GM23338 (cell line): ENCODE data around the gene ZYX. TPM values are rescaled to one million over a fixed set of nuclear protein-coding genes. Genes with fewer than 3 reads are reported as not detected.

Experiments
- ATAC-seq: fragments of 200-7000 bp; cut with Tn5 transposase; 3 replicates; pipeline ENCODE4 v1.9.1; 2020
- DNase-seq: peaks from one replicate; pipeline ENCODE4 v3.0.0-alpha.2; 2015; ENCODE audit warnings: low spot score
- H2AFZ ChIP-seq: fragments of 200-600 bp; sonication (generic); 2 replicates; pipeline ENCODE4 v1.8.0; 2016; ENCODE audit warnings: antibody characterized with exemption, mild to moderate bottlenecking, moderate library complexity
- H3F3A ChIP-seq: fragments of 200-600 bp; sonication (generic); replicated peaks from 2 replicates; pipeline ENCODE4 v1.8.0; 2017; ENCODE audit warnings: antibody characterized with exemption, mixed run types, low read depth
- H3K27ac ChIP-seq: fragments of 200-600 bp; sonication (generic); 2 replicates; pipeline ENCODE4 v1.6.1; 2016; ENCODE audit warnings: low read depth
- H3K27me3 ChIP-seq: fragments of 200-600 bp; sonication (generic); 2 replicates; pipeline ENCODE4 v1.8.0; 2016; ENCODE audit warnings: mild to moderate bottlenecking, mixed run types, moderate library complexity; ENCODE audit not compliant: insufficient read depth
- H3K36me3 ChIP-seq: fragments of 200-600 bp; sonication (generic); 2 replicates; pipeline ENCODE4 v1.8.0; 2016; ENCODE audit warnings: mild to moderate bottlenecking; ENCODE audit not compliant: insufficient read depth
- H3K4me1 ChIP-seq: fragments of 200-600 bp; sonication (generic); 2 replicates; pipeline ENCODE4 v1.8.0; 2016; ENCODE audit warnings: mild to moderate bottlenecking, moderate library complexity; ENCODE audit not compliant: insufficient read depth
- H3K4me2 ChIP-seq: fragments of 200-600 bp; sonication (generic); 2 replicates; pipeline ENCODE4 v1.7.1; 2017; ENCODE audit warnings: mixed run types
- H3K4me3 ChIP-seq: fragments of 200-600 bp; sonication (generic); 2 replicates; pipeline ENCODE4 v1.6.1; 2016; ENCODE audit warnings: mixed run types
- H3K79me2 ChIP-seq: fragments of 200-600 bp; sonication (generic); replicated peaks from 2 replicates; pipeline ENCODE4 v1.8.0; 2017; ENCODE audit warnings: mild to moderate bottlenecking; ENCODE audit not compliant: insufficient read depth
- H3K9me2 ChIP-seq: fragments of 200-600 bp; sonication (generic); 2 replicates; pipeline ENCODE4 v1.8.0; 2017; ENCODE audit not compliant: insufficient read depth
- H4K20me1 ChIP-seq: fragments of 200-600 bp; sonication (generic); replicated peaks from 2 replicates; pipeline ENCODE4 v1.8.0; 2017; ENCODE audit warnings: mild to moderate bottlenecking; ENCODE audit not compliant: insufficient read depth
- H3K27ac Mint-ChIP-seq: 2 replicates; pipeline ENCODE4 v1.8.0; 2020; ENCODE audit warnings: inconsistent platforms, mild to moderate bottlenecking, moderate library complexity, mixed read lengths
- H3K27me3 Mint-ChIP-seq: 3 replicates; pipeline ENCODE4 v1.8.0; 2022; ENCODE audit warnings: low read depth, mild to moderate bottlenecking, moderate library complexity, mixed read lengths, inconsistent platforms; ENCODE audit not compliant: insufficient read depth, poor library complexity
- H3K36me3 Mint-ChIP-seq: 3 replicates; pipeline ENCODE4 v1.8.0; 2021; ENCODE audit warnings: low read depth, mild to moderate bottlenecking, inconsistent platforms, moderate library complexity, mixed read lengths
- H3K4me1 Mint-ChIP-seq: 3 replicates; pipeline ENCODE4 v1.8.0; 2020; ENCODE audit warnings: mild to moderate bottlenecking, inconsistent platforms, mixed read lengths
- H3K4me3 Mint-ChIP-seq: 3 replicates; pipeline ENCODE4 v1.8.0; 2021; ENCODE audit warnings: moderate library complexity, mild to moderate bottlenecking, inconsistent platforms, mixed read lengths
- H3K9me3 Mint-ChIP-seq: 3 replicates; pipeline ENCODE4 v1.8.0; 2020; ENCODE audit warnings: moderate library complexity, mild to moderate bottlenecking, inconsistent platforms, mixed read lengths
- EZH2 ChIP-seq: fragments of 200-600 bp; sonication (generic); IDR thresholded peaks from one replicate; pipeline ENCODE4 v1.8.0; 2017; ENCODE audit warnings: antibody characterized with exemption, mild to moderate bottlenecking, low read depth; ENCODE audit not compliant: unreplicated experiment
- JUNB ChIP-seq: IDR thresholded peaks from one replicate; pipeline ENCODE4 v1.6.1; 2016; ENCODE audit warnings: antibody characterized with exemption; ENCODE audit not compliant: unreplicated experiment
- NANOG ChIP-seq: IDR thresholded peaks from 2 replicates; pipeline ENCODE4 v1.6.1; 2016; ENCODE audit warnings: antibody characterized with exemption, borderline replicate concordance
- POLR2AphosphoS5 ChIP-seq: IDR thresholded peaks from 2 replicates; pipeline ENCODE4 v1.6.1; 2016; ENCODE audit warnings: antibody characterized with exemption, low read depth
- ZNF114 ChIP-seq: fragments of 250-450 bp; sonication (Bioruptor Pico); IDR thresholded peaks from 2 replicates; pipeline ENCODE4 v1.5.0; 2020; ENCODE audit warnings: mild to moderate bottlenecking, moderate library complexity
- polyA plus RNA-seq: library from polyadenylated mRNA; unstranded; fragments of >200 nt; fragmentation: Nextera tagmentation; extraction: Ambion mirVana; gene quantifications from 2 replicates; pipeline ENCODE4 v1.2.1, GENCODE V29; 2016
- total RNA-seq: library from RNA; depleted of rRNA; stranded (reverse); fragments of >200 nt; shearing (Covaris generic); gene quantifications from 2 replicates; pipeline ENCODE4 v1.2.3, GENCODE V29; 2014
- TF ChIP-seq, protein P1 (sequence below), 2 experiments: fragments of 200-600 bp in 1 of 2; sonication (generic) in 1 of 2; conservative IDR thresholded peaks; 2 replicates each; pipeline versions ENCODE4 v1.5.1 to v1.6.1; 2016 to 2017; ENCODE audit warnings: antibody characterized with exemption in 2 of 2, low read depth in 2 of 2, mild to moderate bottlenecking in 2 of 2, moderate library complexity in 1 of 2
- TF ChIP-seq, protein P2 (sequence below): IDR thresholded peaks from 2 replicates; pipeline ENCODE4 v1.6.1; 2016; ENCODE audit warnings: antibody characterized with exemption

ZYX gene
- total and polyA plus RNA-seq, 2 experiments from 2014 or later: 111 to 141 TPM

DNA sequence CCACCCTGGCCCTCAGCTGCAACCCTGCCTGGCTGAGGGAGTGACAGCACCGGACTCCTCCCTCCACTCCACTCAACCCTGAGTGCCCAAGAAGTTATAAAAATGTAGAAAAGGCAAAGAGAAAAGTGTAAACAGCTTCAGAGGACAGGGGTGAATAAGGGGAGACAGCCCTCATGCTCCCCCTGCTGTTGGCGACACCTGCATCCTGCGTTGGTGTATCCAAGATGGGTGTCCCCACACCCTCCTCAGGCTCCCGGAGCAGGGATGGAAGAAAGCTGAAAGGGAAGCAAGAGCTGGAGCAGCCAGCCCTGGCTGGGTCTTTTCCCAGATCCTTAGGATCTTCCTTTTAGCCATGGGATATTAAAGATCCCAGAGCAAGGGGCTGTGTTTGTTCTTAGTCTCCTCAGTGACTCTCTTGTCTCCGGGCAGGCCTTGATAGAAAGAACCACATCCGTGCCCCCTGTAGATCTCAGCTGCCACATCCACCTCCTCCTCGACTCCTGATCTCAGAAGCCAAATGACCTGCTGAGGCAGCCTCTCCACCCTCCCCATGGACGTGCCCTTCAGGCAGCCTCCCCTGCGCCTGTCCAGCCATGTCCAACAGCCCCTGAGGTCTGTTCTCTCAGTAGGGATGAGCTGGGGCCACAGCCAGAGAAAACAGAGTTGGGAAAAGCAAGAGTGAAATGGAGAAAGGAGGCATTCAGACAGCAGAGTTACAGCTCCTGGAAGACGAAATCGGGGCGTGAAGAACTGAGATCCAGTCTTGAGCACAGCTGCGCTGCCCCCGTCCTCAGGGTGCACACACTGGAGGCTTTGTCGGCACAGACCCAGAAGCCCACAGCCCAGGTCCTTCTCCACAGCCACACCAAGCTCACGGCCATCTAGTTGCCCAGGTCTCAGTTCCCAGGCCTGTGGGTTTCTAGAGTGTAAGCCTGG lies 25.4 kb upstream of the ZYX start:
- Histone ChIP-seq H2AFZ (no peak overlapping the region), H3K27me3 (no peaks in the 10 kb centered on the region), H3K36me3 (peaks cover 11% of the 10 kb centered on the region), H3F3A (no peaks in the 10 kb centered on the region), H3K4me1 (peaks cover 2% of the 10 kb centered on the region; the same call in 1 of the 2 replicates), H3K9me2 (no peaks in the 10 kb centered on the region; the same call in 1 of the 2 replicates), H3K4me2 (no peak overlapping the region), H3K79me2 (no peaks in the 10 kb centered on the region), H3K4me3 (no peak overlapping the region), H4K20me1 (no peaks in the 10 kb centered on the region), H3K27ac (no peak overlapping the region)
- peak; percentile 55 for DNase-seq
- Mint-ChIP-seq H3K27ac (no peak overlapping the region), H3K9me3 (no peaks in the 10 kb centered on the region; the same call in 1 of the 3 replicates), H3K27me3 (peaks cover 12% of the 10 kb centered on the region), H3K36me3 (peaks cover 58% of the 10 kb centered on the region), H3K4me1 (peaks cover 37% of the 10 kb centered on the region), H3K4me3 (no peak overlapping the region)
- no peak for TF ChIP-seq EZH2
- TF ChIP-seq, protein P1, sequence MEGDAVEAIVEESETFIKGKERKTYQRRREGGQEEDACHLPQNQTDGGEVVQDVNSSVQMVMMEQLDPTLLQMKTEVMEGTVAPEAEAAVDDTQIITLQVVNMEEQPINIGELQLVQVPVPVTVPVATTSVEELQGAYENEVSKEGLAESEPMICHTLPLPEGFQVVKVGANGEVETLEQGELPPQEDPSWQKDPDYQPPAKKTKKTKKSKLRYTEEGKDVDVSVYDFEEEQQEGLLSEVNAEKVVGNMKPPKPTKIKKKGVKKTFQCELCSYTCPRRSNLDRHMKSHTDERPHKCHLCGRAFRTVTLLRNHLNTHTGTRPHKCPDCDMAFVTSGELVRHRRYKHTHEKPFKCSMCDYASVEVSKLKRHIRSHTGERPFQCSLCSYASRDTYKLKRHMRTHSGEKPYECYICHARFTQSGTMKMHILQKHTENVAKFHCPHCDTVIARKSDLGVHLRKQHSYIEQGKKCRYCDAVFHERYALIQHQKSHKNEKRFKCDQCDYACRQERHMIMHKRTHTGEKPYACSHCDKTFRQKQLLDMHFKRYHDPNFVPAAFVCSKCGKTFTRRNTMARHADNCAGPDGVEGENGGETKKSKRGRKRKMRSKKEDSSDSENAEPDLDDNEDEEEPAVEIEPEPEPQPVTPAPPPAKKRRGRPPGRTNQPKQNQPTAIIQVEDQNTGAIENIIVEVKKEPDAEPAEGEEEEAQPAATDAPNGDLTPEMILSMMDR (conservative IDR thresholded peaks at IDR 0.05; ENCODE audit: low read depth in 2 of 2): peak; percentile 41 to 60; a peak in 3 of 4 replicates
- TF ChIP-seq NANOG: no peak
- ATAC-seq: peak; percentile 50

DNA sequence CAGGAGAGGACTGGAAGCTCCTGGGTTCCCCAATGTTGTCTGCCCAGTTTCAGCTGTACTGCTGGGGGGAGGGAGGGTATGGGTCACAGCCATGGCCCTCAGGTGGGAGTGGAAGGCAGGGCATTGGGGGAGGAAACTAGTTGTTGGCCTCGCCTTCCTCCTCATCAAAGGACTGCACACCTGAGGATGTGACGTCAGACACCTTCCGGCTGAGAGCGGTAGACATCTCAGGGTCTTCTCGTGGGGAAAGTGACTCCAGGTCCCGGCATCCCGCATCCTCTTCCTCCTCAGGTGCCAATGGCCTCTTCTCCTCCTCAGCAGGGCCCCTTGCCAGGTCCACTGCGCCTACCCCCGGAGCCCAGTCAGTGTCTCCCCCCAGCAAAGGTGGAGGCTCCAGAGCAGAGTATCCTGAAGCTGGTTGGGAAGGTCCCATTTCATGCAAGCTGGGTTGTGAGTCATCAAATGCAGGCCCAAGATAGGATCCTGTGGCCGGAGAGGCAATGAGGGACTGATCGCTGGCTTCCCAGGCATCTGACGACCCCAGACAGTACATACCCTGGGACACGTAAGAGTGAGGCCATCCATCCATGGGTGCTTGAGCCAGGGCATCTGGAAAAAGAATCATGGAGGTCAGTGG lies 24.6 kb upstream of the ZYX start:
- no peak overlapping the region for H3K4me3 ChIP-seq
- TF ChIP-seq POLR2AphosphoS5: no peak
- no peak for TF ChIP-seq JUNB
- TF ChIP-seq, protein P2, sequence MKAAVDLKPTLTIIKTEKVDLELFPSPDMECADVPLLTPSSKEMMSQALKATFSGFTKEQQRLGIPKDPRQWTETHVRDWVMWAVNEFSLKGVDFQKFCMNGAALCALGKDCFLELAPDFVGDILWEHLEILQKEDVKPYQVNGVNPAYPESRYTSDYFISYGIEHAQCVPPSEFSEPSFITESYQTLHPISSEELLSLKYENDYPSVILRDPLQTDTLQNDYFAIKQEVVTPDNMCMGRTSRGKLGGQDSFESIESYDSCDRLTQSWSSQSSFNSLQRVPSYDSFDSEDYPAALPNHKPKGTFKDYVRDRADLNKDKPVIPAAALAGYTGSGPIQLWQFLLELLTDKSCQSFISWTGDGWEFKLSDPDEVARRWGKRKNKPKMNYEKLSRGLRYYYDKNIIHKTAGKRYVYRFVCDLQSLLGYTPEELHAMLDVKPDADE: no peak
- TF ChIP-seq ZNF114 (CRISPR knock-in tag): no peak
- no peak overlapping the region for H3K27ac ChIP-seq
- H3K4me1 Mint-ChIP-seq: peaks cover 35% of the 10 kb centered on the region
- peaks cover 58% of the 10 kb centered on the region for H3K36me3 Mint-ChIP-seq
- H3K27ac Mint-ChIP-seq: no peak overlapping the region
- no peak for ATAC-seq
- H4K20me1 ChIP-seq: no peaks in the 10 kb centered on the region
- H3K4me2 ChIP-seq: no peak overlapping the region
- no peaks in the 10 kb centered on the region; the same call in 1 of the 2 replicates for H3K9me2 ChIP-seq
- peaks cover 11% of the 10 kb centered on the region for H3K36me3 ChIP-seq
- DNase-seq: no peak
- H3K4me1 ChIP-seq: peaks cover 6% of the 10 kb centered on the region; the same call in 1 of the 2 replicates
- no peaks in the 10 kb centered on the region for H3F3A ChIP-seq
- peaks cover 16% of the 10 kb centered on the region for H3K27me3 Mint-ChIP-seq
- H2AFZ ChIP-seq: no peak overlapping the region
- H3K4me3 Mint-ChIP-seq: no peak overlapping the region
- H3K79me2 ChIP-seq: no peaks in the 10 kb centered on the region
- H3K27me3 ChIP-seq: no peaks in the 10 kb centered on the region
- no peaks in the 10 kb centered on the region; the same call in 1 of the 3 replicates for H3K9me3 Mint-ChIP-seq
